GM12878 (cell line): ENCODE measurements around the gene GMPR2. TPM values are rescaled to one million over a fixed set of nuclear protein-coding genes. Genes with fewer than 3 reads are reported as not detected.

Experiments
- ATAC-seq: fragments of 200-7000 bp; cut with Tn5 transposase; 3 replicates; pipeline ENCODE4 v1.9.1; 2020; ENCODE audit warnings: mild to moderate bottlenecking, moderate library complexity
- BruUV-seq: library from RNA; stranded (reverse); fragments of 400-500 nt; replicated peaks from 2 replicates; lab custom pipeline; 2021; lab: Mats Ljungman, UMichigan
- CTCF ChIA-PET: fragments of 300-600 bp; sonication (Branson Sonifier 250); formaldehyde crosslinking; extraction: SDS; loops from one replicate; lab custom pipeline; 2021; ENCODE audit warnings: inconsistent platforms; lab: Yijun Ruan, JAX
- POLR2A ChIA-PET: fragments of 350-600 bp; formaldehyde crosslinking; extraction: SDS; loops from one replicate; lab custom pipeline; 2021; ENCODE audit warnings: inconsistent platforms; lab: Charles Lee
- RAD21 ChIA-PET: fragments of 300-600 bp; sonication (Branson Sonifier 250); formaldehyde crosslinking; loops from one replicate; lab custom pipeline; 2023; ENCODE audit warnings: antibody characterized with exemption; ENCODE audit not compliant: unreplicated experiment; lab: Charles Lee
- SMC1A ChIA-PET: fragments of 300-600 bp; sonication (Branson Sonifier 250); formaldehyde crosslinking; loops from one replicate; lab custom pipeline; 2023; ENCODE audit not compliant: unreplicated experiment, uncharacterized antibody; lab: Charles Lee
- DNase-seq: peaks from one replicate; pipeline ENCODE4 v3.0.0-alpha.2; 2011; ENCODE audit warnings: low read depth, low spot score
- FAIRE-seq: peaks from 3 replicates; lab custom pipeline; 2011; peaks lifted over from hg19 to GRCh38; lab: Jason Lieb, UNC
- H2AFZ ChIP-seq: 2 replicates; pipeline ENCODE4 v1.6.0; 2011; ENCODE audit warnings: low read depth, low read length, control low read depth; ENCODE audit not compliant: control insufficient read depth
- H3K27ac ChIP-seq: 2 replicates; pipeline ENCODE4 v1.5.1; 2011; ENCODE audit warnings: control low read depth; ENCODE audit not compliant: control insufficient read depth, insufficient read depth
- H3K27me3 ChIP-seq, 2 experiments: replicated peaks in 1 of 2; 2 replicates each; pipeline versions ENCODE4 v1.6.0 to v1.6.1; 2011; ENCODE audit warnings: low read length in 1 of 2; ENCODE audit not compliant: control insufficient read depth in 2 of 2, insufficient read depth in 2 of 2
- H3K36me3 ChIP-seq, 2 experiments: 2 replicates each; pipeline ENCODE4 v1.5.1; 2011; ENCODE audit warnings: low read length in 1 of 2; ENCODE audit not compliant: control insufficient read depth in 2 of 2, insufficient read depth in 2 of 2
- H3K4me1 ChIP-seq: 2 replicates; pipeline ENCODE4 v1.6.1; 2011; ENCODE audit warnings: mild to moderate bottlenecking, low read length, moderate library complexity, mixed read lengths; ENCODE audit not compliant: control insufficient read depth, insufficient read depth
- H3K4me2 ChIP-seq: 2 replicates; pipeline ENCODE4 v1.6.0; 2011; ENCODE audit warnings: control low read depth; ENCODE audit not compliant: control insufficient read depth, insufficient read depth
- H3K4me3 ChIP-seq: fragments of 200-600 bp; sonication (generic); 2 replicates; pipeline ENCODE4 v1.5.1; 2016
- H3K79me2 ChIP-seq: 2 replicates; pipeline ENCODE4 v1.6.0; 2011; ENCODE audit warnings: low read length; ENCODE audit not compliant: control insufficient read depth, insufficient read depth
- H3K9ac ChIP-seq: 2 replicates; pipeline ENCODE4 v1.8.0; 2011; ENCODE audit warnings: low read length, control low read depth, mixed read lengths; ENCODE audit not compliant: control insufficient read depth, insufficient read depth
- H3K9me3 ChIP-seq: replicated peaks from 3 replicates; pipeline ENCODE4 v1.5.1; 2011; ENCODE audit warnings: mild to moderate bottlenecking, low read length; ENCODE audit not compliant: control insufficient read depth, insufficient read depth
- H4K20me1 ChIP-seq: 2 replicates; pipeline ENCODE4 v1.6.0; 2011; ENCODE audit not compliant: control insufficient read depth, insufficient read depth
- CEBPB ChIP-seq, 2 experiments: fragments of 150-350 bp in 1 of 2; IDR thresholded peaks; 2 replicates each; pipeline ENCODE4 v1.6.1; 2012 to 2014; ENCODE audit warnings: low read depth in 2 of 2, low read length in 2 of 2, borderline replicate concordance in 1 of 2, inconsistent platforms in 1 of 2
- SIX5 ChIP-seq: IDR thresholded peaks from 2 replicates; pipeline ENCODE4 v1.6.1; 2011; ENCODE audit warnings: mild to moderate bottlenecking, low read depth, low read length, moderate library complexity; ENCODE audit not compliant: severe bottlenecking
- WGBS: methylation state at CpG from one replicate; pipeline ENCODE4 v1.1.6; 2016; ENCODE audit warnings: low lambda C conversion rate; ENCODE audit not compliant: insufficient replicate concordance, insufficient coverage; ENCODE audit errors: missing lambda C conversion rate; 5-methylcytosine and 5-hydroxymethylcytosine counted together
- in situ Hi-C: fragments of 300-500 bp; cut with MboI; formaldehyde crosslinking; loops from 9 replicates; pipeline ENCODE4 v1.14.3; 2018; ENCODE audit warnings: mixed read lengths
- intact Hi-C: fragments of 100-400 bp; cut with micrococcal nuclease; formaldehyde crosslinking; loops from one replicate; pipeline ENCODE4 v1.14.2; 2022; ENCODE audit not compliant: unreplicated experiment
- polyA plus RNA-seq, 11 experiments: library from polyadenylated mRNA; depleted of rRNA in 4 of 11; unstranded in 6 of 11; stranded (reverse) in 5 of 11; fragments of >200 nt; fragmentation: Nextera tagmentation in 4 of 11; fragmentation: Illumina TruSeq in 1 of 11; extraction: Ambion mirVana in 4 of 11; extraction: Trizol in 1 of 11; gene quantifications; 1 replicate in 1 of 11; 2 replicates in 10 of 11; pipeline versions ENCODE4 v1.2.1 to v1.2.3, GENCODE V29; 2011 to 2016; ENCODE audit warnings: inconsistent platforms in 2 of 11, missing spikeins in 2 of 11, low read depth in 1 of 11
- total RNA-seq, 4 experiments: library from RNA; depleted of rRNA in 3 of 4; stranded (reverse); fragments of >200 nt in 3 of 4; fragmentation: Illumina TruSeq in 1 of 4; extraction: Trizol in 1 of 4; gene quantifications; 2 replicates each; pipeline versions ENCODE4 v1.2.1 to v1.2.3, GENCODE V29; 2013 to 2021
- TF ChIP-seq, protein P1 (sequence below): IDR thresholded peaks from 2 replicates; pipeline ENCODE4 v1.6.1; 2012; ENCODE audit warnings: low read depth, low read length, improper control_type of control experiment
- TF ChIP-seq, protein P2 (sequence below): fragments of 450-650 bp; formaldehyde crosslinking; IDR thresholded peaks from 2 replicates; pipeline ENCODE4 v1.4.0; 2022; ENCODE audit warnings: mild to moderate bottlenecking, moderate library complexity
- TF ChIP-seq, protein P3 (sequence below): IDR thresholded peaks from 2 replicates; pipeline ENCODE4 v1.6.1; 2012; ENCODE audit warnings: low read length, inconsistent platforms

Gene GMPR2
- total and polyA plus RNA-seq, 10 of the 15 experiments (the other 5 are each of a cell fraction or from before 2014, with no cell fraction given): 55.1 to 80.3 (median 61.5) TPM

DNA sequence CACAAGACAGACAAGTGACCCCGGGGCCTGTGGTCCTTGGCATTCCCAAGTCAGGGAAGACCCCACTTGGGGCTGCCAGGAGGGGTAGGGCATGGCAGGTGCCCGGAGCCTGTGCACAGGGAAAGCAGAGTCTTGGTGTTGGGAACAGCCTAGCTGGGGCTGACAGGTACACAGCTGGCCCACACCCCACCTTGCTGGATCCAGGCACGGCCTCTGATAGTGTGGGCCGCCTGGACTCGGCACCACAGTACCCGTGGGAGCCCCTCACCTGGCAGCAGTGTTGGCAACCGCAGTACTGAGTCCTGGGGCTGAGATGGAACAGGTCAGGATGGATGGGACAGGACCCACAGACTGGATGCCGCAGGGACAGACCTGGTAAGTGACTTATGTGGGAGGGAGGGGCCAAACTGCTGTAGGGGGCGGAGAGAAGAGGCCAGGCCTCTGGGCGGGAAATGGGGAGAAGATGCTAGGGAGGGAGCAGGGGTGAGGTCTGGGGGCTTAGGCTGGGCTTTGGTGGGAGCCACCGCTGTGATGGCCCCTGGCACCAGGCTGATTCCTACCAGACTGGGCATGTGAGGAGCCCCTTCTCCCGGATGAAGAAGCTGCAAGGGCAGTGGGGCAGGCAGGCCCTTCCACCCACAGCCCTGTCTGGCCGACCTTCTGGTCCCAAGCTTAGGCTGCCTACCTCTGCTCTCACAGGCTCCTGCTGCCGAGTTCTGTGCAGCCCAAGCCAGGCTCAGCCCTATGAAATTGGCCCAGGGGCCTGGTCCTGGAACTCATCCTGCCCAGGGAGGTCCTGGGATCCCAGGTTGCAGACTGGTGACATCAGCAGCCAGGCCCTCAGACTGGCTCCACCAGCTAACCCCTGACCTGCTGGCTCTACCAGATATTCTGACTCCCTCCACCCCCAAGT lies 30.3 kb downstream of the GMPR2 start, which contains the start of gene TGM1:
TGM1 (minus strand) TSS at position 357 of the 913 bp plus-strand sequence. CDS start 825 bp downstream, outside the sequence.
- DNase-seq (no peak), FAIRE-seq (no peak), ATAC-seq (peak; percentile 36)
- Histone ChIP-seq H3K27ac (no peak within 1 kb of the TSS), H3K4me1 (no peaks in the 10 kb centered on the region), H3K79me2 (no peaks in the 10 kb centered on the region), H3K36me3 (peaks cover 3 to 11% of the 10 kb centered on the region in 2 experiments; a peak in 3 of 4 replicates), H2AFZ (no peak within 1 kb of the TSS), H3K9ac (no peak within 1 kb of the TSS), H4K20me1 (no peaks in the 10 kb centered on the region), H3K9me3 (no peaks in the 10 kb centered on the region), H3K4me3 (no peak within 1 kb of the TSS), H3K27me3 (no peaks in the 10 kb centered on the region), H3K4me2 (no peak within 1 kb of the TSS)
- ChIA-PET RAD21 (no interaction called here), CTCF (interaction anchor here (0.8 to 2.1 kb wide), 2 partner anchors 16 to 20 kb away, joined by 4 to 10 read pairs; partner anchors contain the start of gene TINF2), SMC1A (no interaction called here), POLR2A (interaction anchor here (0.5 to 0.9 kb wide), 3 partner anchors 17 to 34 kb away, joined by 3 read pairs; partner anchors contain the start of gene TINF2)
- intact Hi-C loops: no loop called here
- BruUV-seq: no TSS peak
- 70% methylated on average over 14 of the region's 14 CpGs for WGBS
- in situ Hi-C loops: no loop called here
- TF ChIP-seq, protein P1, sequence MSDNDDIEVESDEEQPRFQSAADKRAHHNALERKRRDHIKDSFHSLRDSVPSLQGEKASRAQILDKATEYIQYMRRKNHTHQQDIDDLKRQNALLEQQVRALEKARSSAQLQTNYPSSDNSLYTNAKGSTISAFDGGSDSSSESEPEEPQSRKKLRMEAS: no peak
- TF ChIP-seq, protein P2, sequence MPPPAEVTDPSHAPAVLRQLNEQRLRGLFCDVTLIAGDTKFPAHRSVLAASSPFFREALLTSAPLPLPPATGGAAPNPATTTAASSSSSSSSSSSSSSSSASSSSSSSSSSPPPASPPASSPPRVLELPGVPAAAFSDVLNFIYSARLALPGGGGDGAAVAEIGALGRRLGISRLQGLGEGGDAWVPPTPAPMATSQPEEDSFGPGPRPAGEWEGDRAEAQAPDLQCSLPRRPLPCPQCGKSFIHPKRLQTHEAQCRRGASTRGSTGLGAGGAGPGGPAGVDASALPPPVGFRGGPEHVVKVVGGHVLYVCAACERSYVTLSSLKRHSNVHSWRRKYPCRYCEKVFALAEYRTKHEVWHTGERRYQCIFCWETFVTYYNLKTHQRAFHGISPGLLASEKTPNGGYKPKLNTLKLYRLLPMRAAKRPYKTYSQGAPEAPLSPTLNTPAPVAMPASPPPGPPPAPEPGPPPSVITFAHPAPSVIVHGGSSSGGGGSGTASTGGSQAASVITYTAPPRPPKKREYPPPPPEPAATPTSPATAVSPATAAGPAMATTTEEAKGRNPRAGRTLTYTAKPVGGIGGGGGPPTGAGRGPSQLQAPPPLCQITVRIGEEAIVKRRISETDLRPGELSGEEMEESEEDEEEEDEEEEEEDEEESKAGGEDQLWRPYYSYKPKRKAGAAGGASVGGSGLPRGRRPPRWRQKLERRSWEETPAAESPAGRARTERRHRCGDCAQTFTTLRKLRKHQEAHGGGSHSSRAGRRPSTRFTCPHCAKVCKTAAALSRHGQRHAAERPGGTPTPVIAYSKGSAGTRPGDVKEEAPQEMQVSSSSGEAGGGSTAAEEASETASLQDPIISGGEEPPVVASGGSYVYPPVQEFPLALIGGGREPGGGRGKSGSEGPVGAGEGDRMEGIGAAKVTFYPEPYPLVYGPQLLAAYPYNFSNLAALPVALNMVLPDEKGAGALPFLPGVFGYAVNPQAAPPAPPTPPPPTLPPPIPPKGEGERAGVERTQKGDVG (CRISPR knock-in tag): no peak
- TF ChIP-seq SIX5 (no peak), CEBPB (IDR thresholded peaks at IDR 0.05; ENCODE audit: borderline replicate concordance in 1 of 2, low read depth in 2 of 2, low read length in 2 of 2) (no peak)
- TF ChIP-seq, protein P3, sequence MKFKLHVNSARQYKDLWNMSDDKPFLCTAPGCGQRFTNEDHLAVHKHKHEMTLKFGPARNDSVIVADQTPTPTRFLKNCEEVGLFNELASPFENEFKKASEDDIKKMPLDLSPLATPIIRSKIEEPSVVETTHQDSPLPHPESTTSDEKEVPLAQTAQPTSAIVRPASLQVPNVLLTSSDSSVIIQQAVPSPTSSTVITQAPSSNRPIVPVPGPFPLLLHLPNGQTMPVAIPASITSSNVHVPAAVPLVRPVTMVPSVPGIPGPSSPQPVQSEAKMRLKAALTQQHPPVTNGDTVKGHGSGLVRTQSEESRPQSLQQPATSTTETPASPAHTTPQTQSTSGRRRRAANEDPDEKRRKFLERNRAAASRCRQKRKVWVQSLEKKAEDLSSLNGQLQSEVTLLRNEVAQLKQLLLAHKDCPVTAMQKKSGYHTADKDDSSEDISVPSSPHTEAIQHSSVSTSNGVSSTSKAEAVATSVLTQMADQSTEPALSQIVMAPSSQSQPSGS: no peak
